ENCODE data around the gene RBM43. TPM values are rescaled to one million over a fixed set of nuclear protein-coding genes. Genes with fewer than 3 reads are reported as not detected.

Gene RBM43
- polyA plus RNA-seq (2012; ENCODE audit: insufficient read length, low read depth), result 1.1 TPM

DNA sequence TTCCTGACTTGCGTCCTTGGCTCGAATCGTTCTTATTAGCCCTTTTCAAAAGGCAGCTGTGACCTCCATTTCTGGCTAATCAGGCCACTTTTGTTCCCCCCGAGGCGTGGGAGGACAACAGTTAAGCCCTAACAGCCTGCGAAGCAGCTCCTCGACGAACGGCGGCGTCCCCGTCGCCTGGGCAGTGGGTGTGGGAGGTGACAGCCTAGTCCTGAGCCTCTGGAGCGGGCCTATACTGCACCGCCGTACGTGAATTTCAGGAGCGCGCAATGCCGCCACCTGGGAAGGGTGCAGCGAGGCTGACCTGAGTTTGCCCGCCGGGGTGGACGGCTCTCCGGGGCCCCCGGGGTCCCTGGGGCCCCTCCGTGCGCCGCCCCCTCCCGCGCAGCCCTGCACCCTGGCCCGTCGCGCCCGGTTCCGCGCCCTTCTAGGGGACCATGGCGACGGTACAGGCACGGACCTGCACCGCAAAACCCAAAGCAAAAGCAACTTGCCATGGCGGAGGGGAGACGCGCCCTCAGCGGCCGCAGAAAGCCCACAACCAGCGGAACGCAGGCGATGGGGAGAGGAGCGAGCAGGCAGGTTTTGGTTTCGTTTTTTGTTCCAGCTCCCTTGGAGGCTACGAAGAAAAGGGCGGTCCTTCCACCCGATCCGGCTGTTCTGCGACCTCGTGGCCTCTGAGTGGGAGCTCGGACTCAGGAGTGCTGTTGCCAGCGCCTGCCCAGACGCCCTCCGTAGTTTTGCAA is at the start of gene RBM43:
Gene RBM43 (minus strand): TSS at position 633 of the 746 bp plus-strand sequence. CDS start 136 bp downstream, at position 497.
- TF ChIP-seq TAF1 (IDR thresholded peaks at IDR 0.05; ENCODE audit: borderline replicate concordance, insufficient read depth, low read length) (no peak), POLR2AphosphoS5 (IDR thresholded peaks at IDR 0.05; ENCODE audit: low read depth, low read length) (peak; percentile 52; the same call in 1 of the 2 replicates), SIN3A (IDR thresholded peaks at IDR 0.05; ENCODE audit: borderline replicate concordance, insufficient read depth, low read length) (peak; percentile 62; the same call in 1 of the 2 replicates), FOXP2 (optimal IDR thresholded peaks at IDR 0.05; ENCODE audit: borderline replicate concordance, extremely low read depth, extremely low read length, insufficient read depth) (peak; percentile 34)
- TF ChIP-seq, protein P1, sequence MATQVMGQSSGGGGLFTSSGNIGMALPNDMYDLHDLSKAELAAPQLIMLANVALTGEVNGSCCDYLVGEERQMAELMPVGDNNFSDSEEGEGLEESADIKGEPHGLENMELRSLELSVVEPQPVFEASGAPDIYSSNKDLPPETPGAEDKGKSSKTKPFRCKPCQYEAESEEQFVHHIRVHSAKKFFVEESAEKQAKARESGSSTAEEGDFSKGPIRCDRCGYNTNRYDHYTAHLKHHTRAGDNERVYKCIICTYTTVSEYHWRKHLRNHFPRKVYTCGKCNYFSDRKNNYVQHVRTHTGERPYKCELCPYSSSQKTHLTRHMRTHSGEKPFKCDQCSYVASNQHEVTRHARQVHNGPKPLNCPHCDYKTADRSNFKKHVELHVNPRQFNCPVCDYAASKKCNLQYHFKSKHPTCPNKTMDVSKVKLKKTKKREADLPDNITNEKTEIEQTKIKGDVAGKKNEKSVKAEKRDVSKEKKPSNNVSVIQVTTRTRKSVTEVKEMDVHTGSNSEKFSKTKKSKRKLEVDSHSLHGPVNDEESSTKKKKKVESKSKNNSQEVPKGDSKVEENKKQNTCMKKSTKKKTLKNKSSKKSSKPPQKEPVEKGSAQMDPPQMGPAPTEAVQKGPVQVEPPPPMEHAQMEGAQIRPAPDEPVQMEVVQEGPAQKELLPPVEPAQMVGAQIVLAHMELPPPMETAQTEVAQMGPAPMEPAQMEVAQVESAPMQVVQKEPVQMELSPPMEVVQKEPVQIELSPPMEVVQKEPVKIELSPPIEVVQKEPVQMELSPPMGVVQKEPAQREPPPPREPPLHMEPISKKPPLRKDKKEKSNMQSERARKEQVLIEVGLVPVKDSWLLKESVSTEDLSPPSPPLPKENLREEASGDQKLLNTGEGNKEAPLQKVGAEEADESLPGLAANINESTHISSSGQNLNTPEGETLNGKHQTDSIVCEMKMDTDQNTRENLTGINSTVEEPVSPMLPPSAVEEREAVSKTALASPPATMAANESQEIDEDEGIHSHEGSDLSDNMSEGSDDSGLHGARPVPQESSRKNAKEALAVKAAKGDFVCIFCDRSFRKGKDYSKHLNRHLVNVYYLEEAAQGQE (IDR thresholded peaks at IDR 0.05; ENCODE audit: insufficient read depth in 1 of 2, low read depth in 2 of 2, low read length in 2 of 2), result peak; percentile 36 to 43; a peak in 1 of 4 replicates

DNA sequence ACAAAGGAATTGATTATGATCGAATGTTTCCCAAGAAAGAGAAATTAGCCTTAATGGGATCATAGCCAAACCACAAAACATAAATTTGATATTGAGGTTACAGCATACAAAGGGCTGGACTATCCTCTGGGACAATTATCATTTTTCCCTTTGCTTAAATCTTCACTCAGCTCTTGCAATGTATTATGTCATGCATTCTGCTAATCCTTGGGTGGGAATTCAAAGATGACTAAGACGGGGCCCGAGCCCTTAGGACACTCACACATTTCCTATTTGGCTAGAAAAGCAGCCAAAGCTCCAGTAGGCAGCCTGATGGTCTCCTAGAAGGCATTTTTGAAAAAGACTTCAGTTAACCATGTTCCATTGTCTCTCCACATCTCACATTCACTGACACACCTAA is 45.0 kb upstream of the RBM43 start:
- no peak for TF ChIP-seq POLR2AphosphoS5 (IDR thresholded peaks at IDR 0.05; ENCODE audit: low read depth, low read length)
- no peak for TF ChIP-seq TAF1 (IDR thresholded peaks at IDR 0.05; ENCODE audit: borderline replicate concordance, insufficient read depth, low read length)
- TF ChIP-seq, protein P1 (IDR thresholded peaks at IDR 0.05; ENCODE audit: insufficient read depth in 1 of 2, low read depth in 2 of 2, low read length in 2 of 2), result no peak
- TF ChIP-seq FOXP2 (optimal IDR thresholded peaks at IDR 0.05; ENCODE audit: borderline replicate concordance, extremely low read depth, extremely low read length, insufficient read depth), result no peak
- no peak for TF ChIP-seq SIN3A (IDR thresholded peaks at IDR 0.05; ENCODE audit: borderline replicate concordance, insufficient read depth, low read length)

DNA sequence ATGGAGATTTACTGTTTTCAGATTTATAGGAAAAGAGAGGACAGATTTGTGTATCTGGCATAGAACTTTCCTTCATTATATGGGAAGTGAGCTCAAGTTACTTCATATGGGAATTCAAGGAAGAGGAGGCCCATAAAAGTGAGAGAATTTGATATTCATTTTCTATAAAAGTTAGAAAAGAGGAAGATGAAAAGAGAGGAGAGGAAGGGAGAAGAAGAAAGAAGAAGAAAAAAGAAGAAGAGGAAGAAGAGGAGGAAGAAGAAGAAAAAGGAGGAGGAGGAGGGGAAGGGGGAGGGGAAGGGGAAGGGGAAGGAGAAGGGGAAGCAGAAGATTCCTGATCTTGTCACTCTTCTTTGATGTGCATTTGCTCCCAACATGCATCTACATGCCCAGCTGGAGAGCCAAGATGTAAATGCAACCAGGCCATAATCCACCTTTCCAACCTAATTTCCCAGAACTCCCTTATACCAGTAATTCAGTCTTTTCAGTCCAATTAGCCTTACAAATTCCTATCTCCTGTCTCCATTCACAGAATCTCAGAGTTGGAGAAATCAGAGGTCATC is 43.5 kb upstream of the RBM43 start:
- TF ChIP-seq SIN3A (IDR thresholded peaks at IDR 0.05; ENCODE audit: borderline replicate concordance, insufficient read depth, low read length) (no peak), POLR2AphosphoS5 (IDR thresholded peaks at IDR 0.05; ENCODE audit: low read depth, low read length) (no peak)

DNA sequence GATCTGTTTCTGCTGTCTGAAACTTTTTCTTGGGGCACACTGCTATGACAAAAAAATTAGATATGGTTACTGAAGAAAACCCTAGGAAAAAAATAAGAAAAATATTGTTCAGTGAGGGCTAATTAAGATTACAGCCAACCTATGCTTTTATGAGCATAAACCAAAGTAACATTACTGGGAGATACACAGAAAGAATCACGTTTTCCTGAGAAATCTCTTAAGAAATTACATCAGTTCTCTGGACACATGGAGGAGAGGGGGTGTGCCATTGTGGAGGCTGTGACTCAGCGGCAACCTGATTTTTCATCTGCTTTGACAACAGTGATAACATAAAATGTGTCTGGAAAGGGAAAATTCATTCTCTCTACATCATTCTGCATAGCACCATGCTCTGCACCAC is 41.2 kb upstream of the RBM43 start:
- TF ChIP-seq FOXP2 (optimal IDR thresholded peaks at IDR 0.05; ENCODE audit: borderline replicate concordance, extremely low read depth, extremely low read length, insufficient read depth) (no peak), SIN3A (IDR thresholded peaks at IDR 0.05; ENCODE audit: borderline replicate concordance, insufficient read depth, low read length) (no peak), TAF1 (IDR thresholded peaks at IDR 0.05; ENCODE audit: borderline replicate concordance, insufficient read depth, low read length) (no peak), POLR2AphosphoS5 (IDR thresholded peaks at IDR 0.05; ENCODE audit: low read depth, low read length) (no peak)
- TF ChIP-seq, protein P1 (IDR thresholded peaks at IDR 0.05; ENCODE audit: insufficient read depth in 1 of 2, low read depth in 2 of 2, low read length in 2 of 2), result no peak

DNA sequence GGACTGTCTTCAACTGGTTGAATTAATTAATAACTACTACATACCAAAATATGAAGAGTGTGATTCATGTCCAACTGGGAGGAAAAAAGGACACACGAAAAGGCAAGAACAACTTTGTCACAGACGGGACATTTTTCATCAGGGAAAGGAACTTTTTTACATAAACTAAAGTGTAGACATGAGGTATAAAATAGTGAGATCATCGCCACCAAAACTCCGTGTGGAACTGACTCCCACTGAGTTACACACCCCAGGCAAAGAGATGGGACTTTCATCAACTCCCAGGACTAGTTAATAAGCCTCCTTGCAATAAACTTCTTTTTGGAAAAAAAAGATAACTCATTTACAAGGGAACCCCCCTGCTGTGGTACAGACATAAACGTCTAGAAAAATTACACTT is 40.7 kb upstream of the RBM43 start:
- no peak for TF ChIP-seq POLR2AphosphoS5 (IDR thresholded peaks at IDR 0.05; ENCODE audit: low read depth, low read length)
- no peak for TF ChIP-seq TAF1 (IDR thresholded peaks at IDR 0.05; ENCODE audit: borderline replicate concordance, insufficient read depth, low read length)

DNA sequence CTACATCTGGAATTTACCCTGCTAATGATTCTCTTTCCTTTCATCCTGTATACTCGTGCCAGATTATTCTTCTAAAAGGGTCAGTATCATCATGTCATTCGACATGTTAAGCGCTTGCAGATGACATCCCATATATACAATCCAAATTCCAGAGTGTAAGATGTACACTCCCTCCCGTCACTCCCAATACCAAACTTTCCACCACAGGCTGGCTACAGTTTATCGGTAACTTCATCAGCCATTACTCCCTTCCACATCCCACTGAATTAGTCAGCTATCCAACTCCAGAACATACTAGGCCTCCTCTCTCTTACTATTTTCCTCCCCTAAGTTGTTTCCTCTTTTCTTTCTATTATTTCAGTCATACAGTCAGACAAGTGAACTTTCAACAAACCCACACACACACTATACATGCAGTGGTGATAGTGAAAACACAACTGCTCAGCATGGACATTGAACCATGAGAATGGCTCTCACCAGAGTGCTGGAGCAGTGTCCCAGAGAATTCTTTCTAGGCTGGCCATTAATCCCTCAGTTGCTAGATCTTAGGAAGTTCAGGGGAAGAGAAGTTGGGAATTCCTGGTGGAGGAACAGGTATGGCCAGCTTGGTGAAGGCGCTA is 38.4 kb upstream of the RBM43 start:
- TF ChIP-seq SIN3A (IDR thresholded peaks at IDR 0.05; ENCODE audit: borderline replicate concordance, insufficient read depth, low read length) (no peak), FOXP2 (optimal IDR thresholded peaks at IDR 0.05; ENCODE audit: borderline replicate concordance, extremely low read depth, extremely low read length, insufficient read depth) (no peak), POLR2AphosphoS5 (IDR thresholded peaks at IDR 0.05; ENCODE audit: low read depth, low read length) (no peak), TAF1 (IDR thresholded peaks at IDR 0.05; ENCODE audit: borderline replicate concordance, insufficient read depth, low read length) (no peak)
- TF ChIP-seq, protein P1 (IDR thresholded peaks at IDR 0.05; ENCODE audit: insufficient read depth in 1 of 2, low read depth in 2 of 2, low read length in 2 of 2), result no peak
